ENCODE results near the gene LRRC1. TPM values are rescaled to one million over a fixed set of nuclear protein-coding genes. Genes with fewer than 3 reads are reported as not detected.
"Not testable (repeated sequence)": the region's sequence is repeated elsewhere in the genome, so short reads cannot be mapped to it uniquely, and the experiment has no call there.

The LRRC1 gene
- total and polyA plus RNA-seq, 10 of the 15 experiments (the other 5 are each of a cell fraction or from before 2014, with no cell fraction given), result 0.35 to 9.3 (median 0.63) TPM

DNA sequence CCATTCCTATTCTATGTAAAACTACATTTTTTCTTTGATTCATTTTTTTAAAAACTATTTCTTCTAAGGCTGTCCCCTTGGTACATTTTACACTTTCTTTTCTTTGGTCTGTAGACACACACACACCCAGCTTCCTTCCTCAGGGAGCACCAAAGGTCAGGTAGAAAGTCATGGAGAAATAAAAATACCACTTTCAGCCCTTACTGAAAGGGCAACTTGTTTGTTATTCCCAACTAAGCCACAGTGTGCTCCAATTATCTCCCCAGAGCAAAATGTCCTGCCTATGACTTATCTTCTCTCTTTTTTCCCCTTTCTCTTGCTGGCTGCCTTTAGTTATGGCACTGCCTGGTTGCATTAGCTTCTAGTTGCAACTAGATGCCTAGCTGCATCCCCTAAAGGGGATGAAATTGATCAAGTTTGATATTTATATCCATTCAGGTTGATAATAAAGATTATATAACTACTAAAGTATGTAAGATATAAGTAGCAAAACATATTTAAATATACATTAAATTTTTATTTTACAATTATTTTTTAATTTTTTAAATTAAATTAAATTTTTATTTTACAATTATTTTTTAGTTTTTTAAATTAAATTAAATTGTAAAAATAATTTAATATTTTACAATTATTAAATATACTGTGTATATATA lies 21.6 kb upstream of the LRRC1 start (continued):
- TF ChIP-seq GATAD2B (conservative IDR thresholded peaks at IDR 0.05; ENCODE audit: low read depth), result no peak

DNA sequence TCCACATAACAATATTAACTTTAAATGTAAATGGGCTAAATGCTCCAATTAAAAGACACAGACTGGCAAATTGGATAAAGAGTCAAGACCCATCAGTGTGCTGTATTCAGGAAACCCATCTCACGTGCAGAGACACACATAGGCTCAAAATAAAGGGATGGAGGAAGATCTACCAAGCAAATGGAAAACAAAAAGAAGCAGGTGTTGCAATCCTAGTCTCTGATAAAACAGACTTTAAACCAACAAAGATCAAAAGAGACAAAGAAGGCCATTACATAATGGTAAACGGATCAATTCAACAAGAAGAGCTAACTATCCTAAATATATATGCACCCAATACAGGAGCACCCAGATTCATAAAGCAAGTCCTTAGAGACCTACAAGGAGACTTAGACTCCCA lies 18.7 kb upstream of the LRRC1 start:
- H3K36me3 ChIP-seq (ENCODE audit: control insufficient read depth in 2 of 2, insufficient read depth in 2 of 2, low read length in 1 of 2); FAIRE-seq; H3K27me3 ChIP-seq (replicated peaks in 1 of 2; ENCODE audit: control insufficient read depth in 2 of 2, insufficient read depth in 2 of 2, low read length in 1 of 2); CTCF ChIA-PET; H3K4me3 ChIP-seq; H2AFZ ChIP-seq (ENCODE audit: control insufficient read depth, low read depth, low read length); in situ Hi-C loops (cut with MboI); H3K4me2 ChIP-seq (ENCODE audit: control insufficient read depth, insufficient read depth); H3K4me1 ChIP-seq (ENCODE audit: control insufficient read depth, insufficient read depth, low read length); intact Hi-C loops (cut with micrococcal nuclease; ENCODE audit: unreplicated experiment); H3K27ac ChIP-seq (ENCODE audit: control insufficient read depth, insufficient read depth); BruUV-seq (replicated peaks); H4K20me1 ChIP-seq (ENCODE audit: control insufficient read depth, insufficient read depth); H3K9me3 ChIP-seq (replicated peaks; ENCODE audit: control insufficient read depth, insufficient read depth, low read length); H3K9ac ChIP-seq (ENCODE audit: control insufficient read depth, insufficient read depth, low read length); DNase-seq (ENCODE audit: low read depth, low spot score); RAD21 ChIA-PET (ENCODE audit: unreplicated experiment); H3K79me2 ChIP-seq (ENCODE audit: control insufficient read depth, insufficient read depth, low read length); SMC1A ChIA-PET (ENCODE audit: uncharacterized antibody, unreplicated experiment); ATAC-seq; POLR2A ChIA-PET: not testable (repeated sequence)
- WGBS (ENCODE audit: insufficient coverage, insufficient replicate concordance, low lambda C conversion rate, missing lambda C conversion rate), result 0% methylated on average over 1 of the region's 2 CpGs

DNA sequence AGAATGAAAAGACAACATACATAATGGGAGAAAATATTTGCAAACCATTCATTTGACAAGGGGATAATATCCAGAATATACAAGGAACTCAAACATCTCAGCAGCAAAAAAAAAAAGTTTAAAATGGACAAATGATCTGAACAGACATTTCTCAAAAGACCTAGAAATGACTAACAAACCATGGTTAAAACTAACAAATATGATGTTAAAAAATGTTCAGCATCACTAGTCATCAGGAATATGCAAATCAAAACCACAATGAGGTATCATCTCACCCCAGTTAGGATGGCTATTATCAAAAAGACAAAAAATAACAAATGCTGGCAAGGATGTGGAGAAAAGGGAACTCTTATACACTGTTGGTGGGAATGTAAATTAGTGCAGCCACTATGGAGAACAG lies 9.8 kb upstream of the LRRC1 start:
- H3K4me1 ChIP-seq (ENCODE audit: control insufficient read depth, insufficient read depth, low read length); intact Hi-C loops (cut with micrococcal nuclease; ENCODE audit: unreplicated experiment); CTCF ChIA-PET; H3K79me2 ChIP-seq (ENCODE audit: control insufficient read depth, insufficient read depth, low read length); in situ Hi-C loops (cut with MboI); H3K4me2 ChIP-seq (ENCODE audit: control insufficient read depth, insufficient read depth); H4K20me1 ChIP-seq (ENCODE audit: control insufficient read depth, insufficient read depth); RAD21 ChIA-PET (ENCODE audit: unreplicated experiment); H3K27me3 ChIP-seq (replicated peaks in 1 of 2; ENCODE audit: control insufficient read depth in 2 of 2, insufficient read depth in 2 of 2, low read length in 1 of 2); FAIRE-seq; H3K9me3 ChIP-seq (replicated peaks; ENCODE audit: control insufficient read depth, insufficient read depth, low read length); BruUV-seq (replicated peaks); DNase-seq (ENCODE audit: low read depth, low spot score); H3K4me3 ChIP-seq; H2AFZ ChIP-seq (ENCODE audit: control insufficient read depth, low read depth, low read length); H3K27ac ChIP-seq (ENCODE audit: control insufficient read depth, insufficient read depth); POLR2A ChIA-PET; H3K9ac ChIP-seq (ENCODE audit: control insufficient read depth, insufficient read depth, low read length); H3K36me3 ChIP-seq (ENCODE audit: control insufficient read depth in 2 of 2, insufficient read depth in 2 of 2, low read length in 1 of 2); ATAC-seq: not testable (repeated sequence)
- SMC1A ChIA-PET (ENCODE audit: uncharacterized antibody, unreplicated experiment), result interaction anchor here (1.3 kb wide), 1 partner anchor 10 kb away, joined by 3 read pairs; the partner anchor contains the start of gene LRRC1

Measured in GM12878 (cell line).